Cardiac fibroblast (primary cell): ENCODE data around the gene TRIM39.
A peak's percentile ranks its signal among the peaks of the same experiment; 100 is the strongest.

Experiments
- DNase-seq, 2 donors: peaks; one replicate each; pipeline versions ENCODE4 v3.0.0 to v3.0.0-alpha.2; 2010; ENCODE audit warnings: low read depth in 2 of 2
- H3K4me3 ChIP-seq, 2 donors: replicated peaks in 1 of 2; 1 replicate in 1 of 2; 2 replicates in 1 of 2; pipeline ENCODE4 v1.5.1; 2011; ENCODE audit warnings: low read depth in 2 of 2, low read length in 2 of 2, mild to moderate bottlenecking in 2 of 2, moderate library complexity in 1 of 2
- TF ChIP-seq, protein P1 (sequence below): IDR thresholded peaks from one replicate; pipeline ENCODE4 v1.5.1; 2011; ENCODE audit warnings: low read depth, mild to moderate bottlenecking, low read length, inconsistent platforms

Gene TRIM39

DNA sequence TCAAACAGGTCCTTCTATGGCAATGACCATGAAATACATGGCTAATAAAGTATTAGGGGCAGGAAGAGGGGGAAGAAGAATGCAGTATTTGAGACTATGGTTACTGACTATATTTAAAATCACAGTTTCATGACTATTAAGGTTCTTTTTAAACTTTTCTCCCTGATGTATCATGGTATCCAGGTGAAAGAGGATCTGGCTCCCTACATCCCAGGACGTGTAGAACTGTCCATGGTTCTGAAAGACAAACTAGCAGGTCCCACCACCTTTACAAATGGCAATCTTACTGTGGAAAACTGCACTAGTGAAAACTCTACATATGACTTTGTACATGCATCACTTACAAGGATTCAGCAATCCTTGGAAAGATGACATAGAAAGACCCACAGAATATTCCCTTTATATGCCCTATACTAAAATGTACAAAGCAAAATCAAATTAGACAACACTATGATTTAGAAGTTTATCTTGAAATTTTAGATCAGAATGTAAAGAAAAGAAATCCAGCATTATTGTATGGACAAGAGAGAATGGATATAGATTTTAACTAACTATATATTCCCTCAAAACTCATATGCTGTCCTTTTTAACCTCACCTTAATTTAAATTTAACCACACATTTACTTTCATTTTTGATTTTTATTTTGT, 51.7 kb downstream of the TRIM39 start:
- DNase-seq, result peak; percentile 23 to 33
- H3K4me3 ChIP-seq, result no peak overlapping the region
- TF ChIP-seq, protein P1, sequence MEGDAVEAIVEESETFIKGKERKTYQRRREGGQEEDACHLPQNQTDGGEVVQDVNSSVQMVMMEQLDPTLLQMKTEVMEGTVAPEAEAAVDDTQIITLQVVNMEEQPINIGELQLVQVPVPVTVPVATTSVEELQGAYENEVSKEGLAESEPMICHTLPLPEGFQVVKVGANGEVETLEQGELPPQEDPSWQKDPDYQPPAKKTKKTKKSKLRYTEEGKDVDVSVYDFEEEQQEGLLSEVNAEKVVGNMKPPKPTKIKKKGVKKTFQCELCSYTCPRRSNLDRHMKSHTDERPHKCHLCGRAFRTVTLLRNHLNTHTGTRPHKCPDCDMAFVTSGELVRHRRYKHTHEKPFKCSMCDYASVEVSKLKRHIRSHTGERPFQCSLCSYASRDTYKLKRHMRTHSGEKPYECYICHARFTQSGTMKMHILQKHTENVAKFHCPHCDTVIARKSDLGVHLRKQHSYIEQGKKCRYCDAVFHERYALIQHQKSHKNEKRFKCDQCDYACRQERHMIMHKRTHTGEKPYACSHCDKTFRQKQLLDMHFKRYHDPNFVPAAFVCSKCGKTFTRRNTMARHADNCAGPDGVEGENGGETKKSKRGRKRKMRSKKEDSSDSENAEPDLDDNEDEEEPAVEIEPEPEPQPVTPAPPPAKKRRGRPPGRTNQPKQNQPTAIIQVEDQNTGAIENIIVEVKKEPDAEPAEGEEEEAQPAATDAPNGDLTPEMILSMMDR, result no peak

DNA sequence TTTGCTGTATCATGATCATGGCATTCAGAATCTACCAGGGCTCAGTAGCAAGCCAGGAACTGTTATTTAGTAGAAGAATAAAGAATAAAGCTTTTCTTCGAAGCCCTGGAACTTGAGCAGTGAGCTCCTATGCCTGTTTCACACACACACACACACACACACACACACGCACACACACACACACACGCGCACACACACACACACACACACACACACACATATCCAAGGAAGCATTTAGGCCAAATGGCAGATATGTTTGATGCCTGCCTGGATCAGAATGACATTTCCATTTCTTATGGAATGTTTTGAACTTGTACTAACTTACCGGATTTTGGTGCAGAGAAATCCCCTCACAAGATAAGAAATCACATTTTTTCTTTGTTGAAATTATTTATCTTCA, 53.7 kb downstream of the TRIM39 start:
- no peak for DNase-seq
- TF ChIP-seq, protein P1, result no peak
- H3K4me3 ChIP-seq, result no peak overlapping the region

DNA sequence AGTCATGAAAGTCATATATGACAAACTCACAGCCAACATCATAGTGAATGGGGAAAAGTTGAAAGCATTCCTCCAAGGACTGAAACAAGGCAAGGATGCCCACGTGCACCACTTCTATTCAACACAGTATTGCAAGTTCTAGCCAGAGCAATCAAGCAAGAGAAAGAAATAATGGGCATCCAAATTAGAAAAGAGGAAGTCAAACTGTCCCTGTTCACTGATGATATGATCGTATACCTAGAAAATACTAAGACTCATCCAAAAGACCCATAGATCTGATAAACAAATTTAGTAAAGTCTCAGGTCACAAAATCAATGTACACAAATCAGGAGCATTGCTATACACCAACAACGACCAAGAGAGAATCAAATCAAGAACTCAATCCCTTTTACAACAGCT, 59.4 kb downstream of the TRIM39 start:
- no peak for DNase-seq
- H3K4me3 ChIP-seq, result no peak overlapping the region
- TF ChIP-seq, protein P1, result no peak

DNA sequence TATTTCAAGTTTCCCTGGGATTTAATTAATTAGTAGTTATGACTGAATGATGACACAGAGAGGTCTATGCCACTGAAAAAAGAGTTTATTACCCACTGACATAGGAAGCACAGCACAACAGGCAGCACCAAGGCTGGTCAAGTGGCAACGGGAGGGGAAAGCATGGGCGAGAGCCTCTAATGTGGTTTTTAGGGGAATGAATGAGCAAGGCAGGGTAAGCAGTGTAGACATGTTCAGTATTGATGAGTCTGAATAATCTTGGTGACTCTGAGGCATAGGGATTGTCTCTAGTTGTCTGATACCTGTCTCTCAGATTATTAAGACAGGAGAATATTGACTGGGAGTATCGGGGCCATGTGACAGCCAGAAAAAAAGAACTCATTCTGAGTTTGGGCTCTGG, 64.5 kb downstream of the TRIM39 start:
- no peak overlapping the region for H3K4me3 ChIP-seq
- no peak for DNase-seq
- TF ChIP-seq, protein P1, result no peak
